Activated CD8-positive, alpha-beta memory T cell treated with anti-CD3 and anti-CD28 coated beads, Interleukin-2, amount 10 ng/mL, durations not matched to agents 7 days and 5 days (primary cell): ENCODE data around the gene GALR1. TPM values are rescaled to one million over a fixed set of nuclear protein-coding genes. Genes with fewer than 3 reads are reported as not detected.
A peak's percentile ranks its signal among the peaks of the same experiment; 100 is the strongest.
"Not testable (repeated sequence)": the region's sequence is repeated elsewhere in the genome, so short reads cannot be mapped to it uniquely, and the experiment has no call there.

Experiments
- ATAC-seq: fragments of 150-1000 bp; cut with Tn5 transposase; one replicate; pipeline ENCODE4 v1.10.0; 2021; ENCODE audit warnings: moderate library complexity
- CTCF ChIA-PET: fragments of 350-600 bp; sonication (Branson Sonifier 250); formaldehyde crosslinking; loops from one replicate; lab custom pipeline; 2021; ENCODE audit warnings: antibody characterized with exemption; lab: Charles Lee
- DNase-seq: peaks from one replicate; pipeline ENCODE4 v3.0.0-alpha.2; 2020
- H3K27ac Mint-ChIP-seq: one replicate; pipeline ENCODE4 v1.8.0; 2021; ENCODE audit warnings: mild to moderate bottlenecking, mixed read lengths
- H3K27me3 Mint-ChIP-seq: one replicate; pipeline ENCODE4 v1.8.0; 2021; ENCODE audit warnings: mixed read lengths
- H3K36me3 Mint-ChIP-seq: one replicate; pipeline ENCODE4 v1.8.0; 2021; ENCODE audit warnings: mild to moderate bottlenecking, mixed read lengths
- H3K4me1 Mint-ChIP-seq: one replicate; pipeline ENCODE4 v1.8.0; 2021; ENCODE audit warnings: mixed read lengths
- H3K4me3 Mint-ChIP-seq: one replicate; pipeline ENCODE4 v1.8.0; 2021; ENCODE audit warnings: mild to moderate bottlenecking, moderate library complexity, mixed read lengths
- H3K9me3 Mint-ChIP-seq: one replicate; pipeline ENCODE4 v1.8.0; 2022; ENCODE audit warnings: low read depth, mixed read lengths
- total RNA-seq, 2 experiments: library from RNA; stranded (reverse); gene quantifications; one replicate each; pipeline ENCODE4 v1.2.3, GENCODE V29; 2021

The GALR1 gene
- total RNA-seq, 2 experiments from 2014 or later: not detected

DNA sequence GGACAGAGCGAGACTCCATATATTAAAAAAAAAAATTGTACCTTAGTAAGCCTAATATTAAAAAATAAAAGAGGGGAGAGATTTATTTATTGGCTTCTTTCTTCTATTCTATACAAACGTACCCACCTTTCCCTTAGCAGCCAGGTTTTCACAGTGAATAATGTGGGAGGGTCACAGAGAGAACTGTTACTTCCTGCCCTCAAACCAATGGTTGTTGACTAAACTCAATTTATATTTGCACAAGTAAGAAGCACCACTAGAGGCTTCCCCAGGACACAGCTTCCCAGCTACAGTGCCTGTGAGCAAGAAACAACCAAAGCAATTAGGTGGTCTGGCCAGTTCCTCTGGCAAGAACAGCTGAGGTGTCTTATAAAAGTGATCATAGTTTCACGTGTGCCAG lies 28.9 kb upstream of the GALR1 start:
- ATAC-seq: no peak
- Mint-ChIP-seq H3K36me3 (no peaks in the 10 kb centered on the region), H3K9me3 (no peaks in the 10 kb centered on the region), H3K4me1 (peaks cover 5% of the 10 kb centered on the region), H3K27ac (no peak overlapping the region), H3K4me3 (no peak overlapping the region), H3K27me3 (peaks cover 7% of the 10 kb centered on the region)
- CTCF ChIA-PET: no interaction called here
- no peak for DNase-seq

DNA sequence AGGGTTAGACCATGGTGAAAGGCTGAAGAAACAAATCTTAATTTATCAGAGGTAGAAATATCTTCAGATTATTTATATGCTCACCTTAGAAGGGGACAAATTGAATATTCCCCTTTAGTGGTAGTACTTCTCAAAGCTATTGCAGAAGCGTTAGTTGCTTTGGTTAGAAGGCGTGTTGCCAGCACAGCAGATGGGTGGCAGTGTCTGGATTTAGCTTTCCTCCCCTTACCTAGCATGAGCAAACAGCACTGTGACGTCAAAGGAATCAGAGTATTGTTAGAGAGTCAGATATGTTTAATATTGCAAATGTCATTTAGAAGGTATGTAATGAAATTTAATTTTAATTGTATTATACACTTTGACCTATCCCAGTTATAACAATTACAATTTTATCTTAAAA lies 27.2 kb upstream of the GALR1 start:
- Mint-ChIP-seq H3K27me3 (peaks cover 6% of the 10 kb centered on the region), H3K9me3 (no peaks in the 10 kb centered on the region), H3K4me1 (peaks cover 5% of the 10 kb centered on the region), H3K4me3 (no peak overlapping the region), H3K27ac (no peak overlapping the region), H3K36me3 (no peaks in the 10 kb centered on the region)
- DNase-seq (no peak), ATAC-seq (no peak)
- CTCF ChIA-PET: interaction anchor here (0.7 to 1.3 kb wide), 2 partner anchors 11 kb away, joined by 3 to 5 read pairs; no protein-coding TSS in a partner anchor

DNA sequence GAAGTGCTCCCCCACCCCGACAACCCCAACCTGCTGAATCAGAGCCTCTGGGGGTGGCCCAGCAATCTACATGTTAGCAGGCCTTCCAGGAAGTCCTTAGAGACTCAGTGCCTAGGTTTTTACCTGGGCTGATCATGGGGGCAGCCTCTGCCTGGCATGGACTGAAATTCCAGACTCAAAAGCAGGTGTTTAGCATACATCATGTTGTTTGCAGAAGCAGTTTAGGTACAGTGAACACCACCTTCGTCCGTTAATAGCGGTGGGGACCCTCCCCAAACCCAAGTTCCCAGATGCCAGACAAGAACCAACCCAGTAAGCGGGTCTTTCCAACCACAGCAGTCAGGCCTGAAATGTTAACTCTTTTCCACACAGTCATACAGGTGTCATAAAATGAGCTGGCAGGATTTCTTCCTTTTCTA lies 26.4 kb upstream of the GALR1 start:
- no peak overlapping the region for H3K27ac Mint-ChIP-seq
- H3K4me3 Mint-ChIP-seq: no peak overlapping the region
- H3K36me3 Mint-ChIP-seq: no peaks in the 10 kb centered on the region
- peaks cover 14% of the 10 kb centered on the region for H3K27me3 Mint-ChIP-seq
- H3K4me1 Mint-ChIP-seq: peaks cover 5% of the 10 kb centered on the region
- no peak for ATAC-seq
- CTCF ChIA-PET: interaction anchor here (1.3 kb wide), 1 partner anchor 11 kb away, joined by 5 read pairs; no protein-coding TSS in a partner anchor
- DNase-seq: no peak
- no peaks in the 10 kb centered on the region for H3K9me3 Mint-ChIP-seq

DNA sequence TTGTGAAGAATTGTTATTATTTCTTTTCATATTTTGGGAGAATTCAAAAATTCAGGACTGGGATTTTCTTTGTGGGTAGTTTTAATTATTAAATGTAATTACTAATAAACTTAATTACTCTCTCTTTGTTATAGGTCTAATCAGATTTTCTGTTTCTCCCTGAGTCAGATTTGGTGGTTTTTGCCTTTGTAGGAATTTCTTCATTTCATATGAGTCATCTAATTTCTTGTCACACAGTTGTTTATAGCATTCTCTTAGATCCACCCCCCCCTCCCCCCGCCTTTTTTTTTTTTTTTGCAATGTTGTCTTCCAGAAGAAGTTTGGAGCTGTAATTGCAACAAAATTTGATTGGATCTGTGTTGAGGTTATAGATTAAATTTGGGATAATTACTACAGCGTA lies 26.0 kb upstream of the GALR1 start:
- Mint-ChIP-seq H3K27me3 (peaks cover 18% of the 10 kb centered on the region), H3K36me3 (no peaks in the 10 kb centered on the region), H3K9me3 (no peaks in the 10 kb centered on the region), H3K27ac (no peak overlapping the region), H3K4me3 (no peak overlapping the region), H3K4me1 (peaks cover 2% of the 10 kb centered on the region)
- ATAC-seq (no peak), DNase-seq (no peak)
- CTCF ChIA-PET: interaction anchor here (0.6 kb wide), 1 partner anchor 270 kb away, joined by 3 read pairs; no protein-coding TSS in a partner anchor

DNA sequence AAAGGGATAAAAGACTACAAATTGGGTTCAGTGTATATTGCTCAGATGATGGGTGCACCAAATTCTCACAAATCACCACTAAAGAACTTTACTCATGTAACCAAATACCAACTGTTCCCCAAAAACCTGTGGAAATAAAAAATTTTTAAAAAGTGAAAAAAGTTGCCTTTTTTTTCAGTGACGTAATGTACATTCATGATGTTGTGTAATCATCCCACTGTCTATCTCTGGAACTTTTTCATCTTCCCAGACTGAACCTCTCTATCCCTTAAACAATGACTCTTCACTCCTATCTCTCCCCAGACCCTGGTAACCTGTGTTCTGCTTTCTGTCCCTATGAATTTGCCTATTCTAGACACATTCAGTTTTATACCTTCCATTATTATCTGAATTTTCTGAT lies 19.0 kb upstream of the GALR1 start:
- ATAC-seq (no peak), DNase-seq (no peak)
- peaks cover 42% of the 10 kb centered on the region for H3K27me3 Mint-ChIP-seq
- H3K4me1 Mint-ChIP-seq: no peaks in the 10 kb centered on the region
- CTCF ChIA-PET: no interaction called here
- no peaks in the 10 kb centered on the region for H3K9me3 Mint-ChIP-seq
- H3K27ac Mint-ChIP-seq: no peak overlapping the region
- no peak overlapping the region for H3K4me3 Mint-ChIP-seq
- no peaks in the 10 kb centered on the region for H3K36me3 Mint-ChIP-seq

GRCh38 chr18:77234504-77235365 lies 14.9 kb upstream of the GALR1 start:
- peaks cover 21% of the 10 kb centered on the region for H3K27me3 Mint-ChIP-seq
- peaks cover 5% of the 10 kb centered on the region for H3K36me3 Mint-ChIP-seq
- H3K4me1 Mint-ChIP-seq: no peaks in the 10 kb centered on the region
- H3K4me3 Mint-ChIP-seq: no peak overlapping the region
- ATAC-seq (no peak), DNase-seq (no peak)
- CTCF ChIA-PET: no interaction called here
- H3K9me3 Mint-ChIP-seq: peaks cover 7% of the 10 kb centered on the region
- H3K27ac Mint-ChIP-seq: no peak overlapping the region

DNA sequence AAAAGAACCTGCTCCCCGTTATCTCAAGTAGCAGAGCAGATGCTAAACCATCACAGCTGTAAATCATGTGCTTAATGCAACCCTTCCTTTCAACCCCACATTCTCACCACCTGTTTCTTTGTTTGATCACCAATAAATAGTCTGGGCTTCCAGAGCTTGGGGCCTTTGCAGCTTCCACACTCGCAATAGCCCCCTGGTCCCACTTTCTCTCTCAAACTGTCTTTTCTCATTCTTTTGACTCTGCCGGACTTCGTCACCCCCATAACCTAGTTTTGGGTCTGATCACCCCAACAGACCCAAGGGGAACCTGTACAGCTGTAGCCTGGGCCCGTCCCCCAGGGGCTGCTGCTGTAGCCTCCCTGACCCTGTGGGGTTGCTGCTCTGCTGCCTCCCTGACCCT lies 10.4 kb upstream of the GALR1 start:
- DNase-seq, H3K27ac Mint-ChIP-seq, H3K9me3 Mint-ChIP-seq, H3K36me3 Mint-ChIP-seq, H3K27me3 Mint-ChIP-seq, ATAC-seq, H3K4me1 Mint-ChIP-seq, H3K4me3 Mint-ChIP-seq, CTCF ChIA-PET: not testable (repeated sequence)

DNA sequence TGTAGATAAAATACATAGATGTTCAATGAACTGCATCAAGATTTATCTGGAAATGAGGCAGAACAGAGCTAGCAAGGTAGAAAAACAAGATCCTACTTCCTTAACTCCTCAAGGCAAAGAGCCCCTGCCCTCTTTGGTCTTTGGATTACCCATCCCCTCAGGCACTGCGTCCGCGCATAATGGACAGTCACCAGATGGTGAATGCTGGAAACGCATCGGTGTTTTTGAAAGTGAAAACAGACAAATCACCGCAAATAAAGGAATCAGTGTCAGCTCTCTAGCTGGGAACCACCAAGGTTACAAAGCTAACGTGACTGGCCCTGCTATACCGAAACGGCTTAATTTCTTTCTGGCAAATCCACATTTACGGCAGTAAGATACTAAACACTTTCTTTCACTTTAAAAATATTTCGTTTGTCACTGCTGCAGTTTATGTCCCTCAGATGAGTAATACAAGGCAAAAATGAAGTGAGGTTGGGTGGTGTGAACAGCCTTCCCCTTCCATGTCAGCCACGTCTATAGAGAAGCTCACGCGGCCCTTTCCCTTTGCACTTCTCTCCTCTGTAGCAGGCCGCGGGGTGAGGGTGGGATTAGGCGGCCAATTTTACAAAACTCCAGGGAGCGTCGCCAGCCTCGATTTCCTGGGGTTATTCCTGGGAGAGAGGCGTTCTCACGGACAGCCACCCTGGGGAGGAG lies 627 bp upstream of the GALR1 start:
- Mint-ChIP-seq H3K27me3 (peaks cover 83% of the 10 kb centered on the region), H3K27ac (peak overlapping the region; percentile 9), H3K36me3 (peaks cover 2% of the 10 kb centered on the region), H3K9me3 (peaks cover 2% of the 10 kb centered on the region), H3K4me3 (peak overlapping the region; percentile 57), H3K4me1 (peaks cover 13% of the 10 kb centered on the region)
- DNase-seq (no peak), ATAC-seq (peak; percentile 27)
- CTCF ChIA-PET: interaction anchor here (1.6 kb wide), 1 partner anchor 14 kb away, joined by 3 read pairs; no protein-coding TSS in a partner anchor

- DNase-seq: no peak
- H3K27ac Mint-ChIP-seq: no peak overlapping the region
- H3K4me3 Mint-ChIP-seq: peak overlapping the region; percentile 23
- H3K4me1 Mint-ChIP-seq: peaks cover 13% of the 10 kb centered on the region
- CTCF ChIA-PET: no interaction called here
- H3K9me3 Mint-ChIP-seq: peaks cover 2% of the 10 kb centered on the region
- peaks cover 85% of the 10 kb centered on the region for H3K27me3 Mint-ChIP-seq
- no peak for ATAC-seq
- H3K36me3 Mint-ChIP-seq: peaks cover 2% of the 10 kb centered on the region
These were observed 865 bp downstream of the GALR1 start for GRCh38 chr18:77250501-77250925.

DNA sequence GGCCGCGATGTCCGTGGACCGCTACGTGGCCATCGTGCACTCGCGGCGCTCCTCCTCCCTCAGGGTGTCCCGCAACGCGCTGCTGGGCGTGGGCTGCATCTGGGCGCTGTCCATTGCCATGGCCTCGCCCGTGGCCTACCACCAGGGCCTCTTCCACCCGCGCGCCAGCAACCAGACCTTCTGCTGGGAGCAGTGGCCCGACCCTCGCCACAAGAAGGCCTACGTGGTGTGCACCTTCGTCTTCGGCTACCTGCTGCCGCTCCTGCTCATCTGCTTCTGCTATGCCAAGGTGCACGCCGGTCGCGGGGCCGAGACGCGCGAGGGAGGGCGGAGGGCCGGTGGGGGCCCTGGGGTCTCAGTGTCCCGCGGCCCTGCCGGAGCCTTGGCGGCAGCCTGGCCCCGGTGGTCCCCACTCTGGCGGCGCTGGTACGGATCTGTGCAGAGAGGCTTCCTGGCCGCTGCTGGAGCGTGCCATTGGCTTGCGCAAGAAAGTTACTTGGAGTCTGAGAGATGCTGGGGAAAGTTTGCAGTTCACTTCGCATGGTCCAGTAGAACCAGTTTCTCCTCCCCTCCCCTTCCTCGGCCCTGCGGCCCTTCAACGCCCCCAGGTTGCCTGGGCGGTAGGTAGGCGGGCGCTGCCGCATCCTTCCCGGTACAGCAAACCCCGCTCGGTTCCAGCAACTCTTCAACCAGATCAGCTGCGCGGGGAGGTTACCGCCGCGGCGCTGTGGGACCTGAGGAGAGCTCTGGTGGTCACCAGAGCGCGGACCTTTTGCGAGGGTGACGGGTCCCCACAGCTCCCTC lies 1.5 kb downstream of the GALR1 start:
- CTCF ChIA-PET: no interaction called here
- Mint-ChIP-seq H3K27ac (no peak overlapping the region), H3K4me3 (peak overlapping the region; percentile 23), H3K27me3 (peaks cover 87% of the 10 kb centered on the region), H3K9me3 (peaks cover 2% of the 10 kb centered on the region), H3K4me1 (peaks cover 13% of the 10 kb centered on the region), H3K36me3 (peaks cover 2% of the 10 kb centered on the region)
- no peak for DNase-seq
- ATAC-seq: no peak

DNA sequence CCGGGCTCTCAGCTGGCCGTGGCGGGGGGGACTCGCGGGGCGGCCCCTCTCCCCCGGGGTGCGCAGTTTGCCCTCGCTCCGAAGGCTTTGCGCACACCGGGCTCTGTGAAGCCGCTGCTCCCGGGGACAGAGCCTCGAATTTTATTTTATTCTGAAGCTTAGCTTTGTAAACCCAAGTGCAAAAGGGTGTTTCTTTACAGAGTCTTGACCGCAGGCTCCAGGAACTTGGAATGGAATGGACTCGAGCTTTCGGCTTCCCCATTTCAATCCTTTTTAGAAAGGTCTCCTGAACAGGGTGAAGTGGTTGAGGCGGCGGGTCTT lies 2.0 kb downstream of the GALR1 start:
- H3K9me3 Mint-ChIP-seq: peaks cover 2% of the 10 kb centered on the region
- H3K27me3 Mint-ChIP-seq: peaks cover 87% of the 10 kb centered on the region
- no peak for ATAC-seq
- peaks cover 13% of the 10 kb centered on the region for H3K4me1 Mint-ChIP-seq
- CTCF ChIA-PET: no interaction called here
- DNase-seq: no peak
- no peak overlapping the region for H3K4me3 Mint-ChIP-seq
- H3K27ac Mint-ChIP-seq: no peak overlapping the region
- peaks cover 2% of the 10 kb centered on the region for H3K36me3 Mint-ChIP-seq

DNA sequence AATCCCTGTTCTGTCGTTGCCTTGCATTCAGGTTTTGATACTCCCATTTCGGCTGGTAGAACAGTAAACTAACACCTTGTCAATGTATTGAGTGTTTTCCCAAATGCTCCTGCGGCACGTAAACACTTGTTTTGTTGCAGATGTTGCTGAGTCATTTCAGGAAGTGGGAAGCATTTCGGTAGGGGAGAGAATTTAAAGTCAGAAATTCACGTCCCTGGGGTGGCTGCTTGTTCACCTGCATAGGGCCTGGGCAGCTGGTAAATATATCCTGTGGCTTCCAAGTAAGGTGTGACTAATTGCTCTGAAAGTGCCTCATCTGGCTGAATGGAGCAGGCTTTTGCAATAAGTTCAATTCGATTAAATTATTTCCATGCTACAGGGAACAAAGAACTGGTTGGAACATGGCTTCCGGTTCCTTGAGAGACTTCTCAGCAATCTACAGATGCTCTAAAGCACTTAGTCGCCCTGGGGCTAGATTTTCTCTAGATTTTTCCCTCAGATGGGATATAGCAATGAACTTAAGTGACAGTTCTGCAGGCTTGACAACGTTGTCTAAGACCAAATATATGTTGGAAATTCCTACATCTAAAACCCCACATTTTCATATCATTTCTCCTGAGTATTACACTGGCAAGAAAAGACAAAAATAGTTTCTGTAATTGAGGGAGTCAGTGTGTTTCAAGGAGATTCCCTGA lies 5.2 kb downstream of the GALR1 start:
- Mint-ChIP-seq H3K4me1 (peaks cover 5% of the 10 kb centered on the region), H3K9me3 (peaks cover 13% of the 10 kb centered on the region), H3K27ac (no peak overlapping the region), H3K36me3 (no peaks in the 10 kb centered on the region), H3K27me3 (peaks cover 66% of the 10 kb centered on the region), H3K4me3 (no peak overlapping the region)
- ATAC-seq: no peak
- DNase-seq: no peak
- CTCF ChIA-PET: no interaction called here
